HL-60/S4 treated with retinoic acid at 250 ng/mL for 4 days and 3 days (cell line): ENCODE data around the gene SPTBN5.

Experiments
- in situ Hi-C: fragments of 300-500 bp; cut with MboI; formaldehyde crosslinking; loops from 2 replicates; pipeline ENCODE4 v1.7.0; 2022; ENCODE audit warnings: low sequenced_read_pairs

Gene SPTBN5

DNA sequence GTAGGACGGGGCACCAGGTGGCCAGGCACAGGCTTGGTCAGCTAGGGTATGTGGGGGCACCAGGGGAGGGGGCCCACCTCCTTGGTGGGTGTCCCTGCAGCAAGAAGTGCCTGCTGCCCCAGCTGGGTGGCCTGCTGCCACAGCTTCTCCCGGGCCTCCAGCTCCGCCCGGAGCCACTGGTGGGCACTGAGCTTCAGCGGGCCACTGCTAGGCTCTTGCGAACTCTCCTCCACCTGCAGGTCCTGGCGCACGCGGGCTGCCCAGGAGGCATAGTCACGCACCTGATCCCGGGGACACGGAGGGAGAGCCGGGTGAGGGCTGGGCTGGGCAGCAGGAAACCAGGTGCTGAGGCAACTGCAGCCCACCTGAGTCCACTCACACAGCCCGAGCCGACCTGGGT lies 25.5 kb downstream of the SPTBN5 start:
- in situ Hi-C loops: no loop called here

DNA sequence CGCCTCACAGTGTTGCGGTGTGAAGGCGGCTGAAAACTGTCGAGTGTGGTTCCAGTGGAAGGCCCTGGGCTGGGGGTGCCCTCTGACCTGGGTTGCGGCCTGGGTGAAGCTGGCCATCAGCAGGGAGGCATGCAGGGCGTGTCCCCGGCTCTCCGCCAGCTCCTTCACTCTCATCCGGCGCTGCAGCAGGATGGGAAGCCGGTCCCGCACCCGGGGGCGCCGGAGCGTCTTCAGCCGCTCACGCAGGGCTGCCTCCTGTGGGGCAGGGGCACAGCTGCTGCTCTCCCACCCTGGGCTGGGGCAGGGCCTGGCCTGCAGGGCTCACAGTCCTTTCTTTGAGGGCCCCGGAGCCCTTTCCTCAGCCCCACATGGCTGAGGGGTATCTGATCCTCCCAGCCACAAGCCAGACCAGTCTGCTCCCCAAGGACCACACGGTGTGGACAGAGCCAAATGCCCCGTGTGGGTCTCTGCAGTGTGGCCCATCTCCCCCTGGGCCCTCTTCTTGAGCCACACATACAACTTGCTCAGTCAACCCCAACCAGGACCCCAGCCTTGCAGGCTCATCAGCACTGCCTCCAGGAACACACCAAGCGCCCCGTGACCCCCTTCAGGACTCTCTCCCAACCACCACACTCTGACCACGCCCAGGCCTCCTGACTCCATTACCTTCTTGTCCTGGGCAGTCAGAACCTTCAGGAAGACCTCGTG lies 26.8 kb downstream of the SPTBN5 start:
- in situ Hi-C loops: no loop called here

DNA sequence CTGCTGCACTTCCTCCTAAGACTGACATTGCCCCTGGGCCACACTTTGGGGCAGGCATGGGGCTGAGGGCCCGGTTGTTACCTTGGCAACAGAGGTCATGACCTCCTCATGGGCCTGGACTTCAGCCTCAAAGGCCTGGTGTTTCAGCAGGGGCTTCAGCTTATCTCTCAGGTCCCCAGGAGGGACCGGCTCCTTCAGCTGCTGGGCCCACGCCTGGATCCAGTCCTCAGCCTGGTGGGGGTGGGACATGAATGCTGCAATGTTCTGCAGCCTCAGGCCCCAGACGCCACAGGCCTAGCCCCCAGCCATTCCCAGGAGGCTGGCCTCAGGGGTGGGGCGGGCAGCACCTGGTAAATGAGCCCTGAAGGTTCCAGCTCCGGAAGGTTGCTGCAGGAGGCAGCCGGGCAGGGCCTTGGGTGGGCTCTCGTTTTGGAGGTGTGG lies 27.6 kb downstream of the SPTBN5 start:
- in situ Hi-C loops: no loop called here

DNA sequence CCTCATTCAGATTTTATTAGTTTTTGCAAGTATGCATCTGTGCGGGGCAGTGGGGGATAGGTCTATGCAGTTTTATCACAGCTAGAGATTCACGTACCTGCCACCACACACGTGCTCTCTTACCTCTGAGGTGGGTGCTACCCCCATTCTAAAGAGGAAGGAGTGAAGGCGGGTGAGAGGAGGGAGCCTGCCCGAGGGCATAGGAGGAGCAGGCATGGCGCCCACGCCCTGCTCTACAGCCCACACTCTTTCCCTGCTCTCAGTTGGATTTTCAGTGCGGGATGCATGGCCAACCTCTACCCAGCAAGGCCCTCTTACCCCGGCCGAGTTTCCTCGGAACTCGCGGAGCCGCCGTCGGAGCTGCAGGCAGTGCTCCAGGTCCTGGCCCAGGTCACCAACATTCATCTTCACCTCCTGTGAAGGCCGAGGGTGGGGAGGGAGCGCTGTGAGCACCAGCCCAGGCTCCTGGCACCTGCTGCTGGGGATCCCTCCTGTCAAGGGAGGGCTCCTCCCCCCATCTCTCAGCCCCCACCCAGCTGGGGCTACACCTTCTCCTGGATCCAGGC lies 28.3 kb downstream of the SPTBN5 start:
- in situ Hi-C loops: no loop called here

DNA sequence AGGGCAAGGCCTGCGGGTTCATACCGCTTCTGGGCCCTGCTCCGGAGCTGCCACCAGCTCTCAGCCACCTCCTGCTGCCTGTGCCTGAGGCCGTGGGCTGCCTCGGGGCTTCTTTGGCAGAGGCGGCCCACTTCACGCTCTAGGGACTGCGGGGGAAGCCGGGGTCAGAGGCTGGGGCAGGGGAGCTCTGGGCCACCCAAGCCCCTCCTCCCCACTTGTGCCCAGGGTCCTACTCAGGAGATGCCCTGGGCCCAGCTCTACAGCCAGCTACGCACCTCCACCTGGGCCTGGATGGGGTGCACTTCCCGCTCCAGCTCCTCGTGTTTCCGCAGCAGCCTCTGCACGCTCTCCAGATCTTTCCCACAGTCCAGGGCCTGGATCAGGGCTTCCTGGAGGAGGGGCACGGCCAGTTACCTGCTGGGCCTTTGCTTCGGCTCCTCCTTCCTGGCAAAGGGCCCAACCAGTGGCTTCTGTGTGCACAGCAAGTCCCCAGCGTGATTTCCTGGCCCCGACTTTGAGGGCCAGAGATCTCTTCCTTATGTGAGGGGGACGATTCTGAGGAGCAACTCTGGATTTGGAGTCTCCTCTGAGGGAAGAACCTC lies 31.2 kb downstream of the SPTBN5 start:
- in situ Hi-C loops: no loop called here

DNA sequence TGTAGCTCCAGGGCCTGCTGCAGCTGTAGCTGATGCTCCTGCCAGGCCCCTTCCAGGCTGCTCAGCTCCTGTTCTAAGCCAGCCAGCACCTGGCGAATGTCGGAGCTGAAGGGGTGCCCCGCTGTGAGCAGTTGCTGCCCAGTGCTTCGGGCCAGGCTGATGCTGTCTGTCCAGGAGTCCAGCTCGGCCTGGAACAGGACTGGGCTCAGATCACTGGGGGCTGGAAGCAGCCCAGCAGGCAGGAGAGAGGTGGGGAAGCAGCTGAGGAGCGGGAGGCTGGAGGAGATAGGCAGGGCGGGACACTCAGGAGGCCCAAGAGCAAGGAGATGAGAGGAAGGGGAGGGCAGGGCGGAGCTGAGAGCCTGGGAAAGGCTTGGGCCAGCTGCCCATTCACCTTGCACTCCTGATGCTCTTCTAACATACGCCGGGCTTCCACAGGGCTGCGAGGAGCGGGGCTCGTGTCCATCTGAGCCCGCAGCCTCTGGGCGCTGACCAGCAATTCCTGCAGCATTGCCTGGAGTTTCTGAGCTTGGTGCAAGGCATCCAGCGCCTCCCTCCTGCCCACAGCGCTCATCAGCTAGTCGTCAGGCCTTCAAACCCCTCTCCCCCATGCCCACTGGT lies 32.0 kb downstream of the SPTBN5 start:
- in situ Hi-C loops: no loop called here

DNA sequence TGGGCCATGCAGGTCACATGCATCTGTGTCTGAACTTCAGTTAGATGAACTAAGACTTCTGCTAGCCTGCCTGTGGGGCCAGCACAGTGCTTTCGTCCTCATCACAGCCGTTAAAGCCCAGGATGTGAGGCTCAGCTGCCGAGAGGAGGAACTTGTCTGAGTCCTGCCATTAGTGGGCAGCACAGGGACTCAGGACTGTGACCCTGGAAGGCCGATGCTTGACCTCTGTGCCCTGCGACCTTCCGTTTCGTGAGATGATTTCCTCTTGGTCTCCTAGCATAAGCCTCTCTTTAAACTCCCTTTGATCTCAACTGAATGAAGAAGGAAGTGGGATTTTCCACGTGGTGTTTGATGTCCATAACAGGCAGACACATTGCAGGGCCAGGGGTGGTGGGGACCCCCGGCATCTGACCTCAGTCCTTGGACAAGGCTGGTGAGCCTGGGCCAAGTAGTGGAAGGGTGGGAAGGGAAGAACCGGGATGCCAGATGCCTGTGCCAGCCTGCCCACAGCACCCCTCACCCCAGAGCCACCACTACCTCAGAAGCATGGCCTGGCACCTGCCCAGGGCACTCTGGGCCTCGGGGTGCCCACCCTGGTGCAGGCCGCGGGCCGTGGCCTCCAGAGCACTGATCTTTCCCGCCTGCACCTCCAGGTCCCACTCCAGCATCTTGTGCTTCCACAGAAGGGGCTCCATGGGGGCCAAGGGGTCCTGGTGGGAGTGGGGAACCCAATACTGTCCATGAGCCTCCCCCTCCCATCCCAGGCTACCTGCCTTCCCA lies 33.6 kb downstream of the SPTBN5 start:
- in situ Hi-C loops: no loop called here

DNA sequence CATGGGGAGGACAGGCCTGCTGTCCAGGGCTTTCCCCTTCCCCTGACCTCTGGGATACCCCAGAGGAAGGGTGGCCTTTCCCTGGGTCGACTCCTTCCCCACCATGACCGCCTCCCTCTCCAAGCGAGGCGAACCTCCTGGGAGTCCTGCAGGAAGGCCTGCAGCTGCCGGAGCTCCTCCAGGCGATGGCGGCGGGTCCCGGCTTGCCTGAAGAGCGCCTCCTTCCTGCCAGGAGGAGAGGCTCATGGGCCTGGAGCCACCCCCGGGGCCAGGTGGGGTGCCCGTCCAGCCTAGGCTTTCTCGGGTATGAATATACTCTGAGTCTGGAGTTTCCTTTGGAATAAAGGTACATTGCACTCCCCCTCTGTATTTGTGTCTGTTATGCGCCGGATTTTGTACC lies 35.1 kb downstream of the SPTBN5 start:
- in situ Hi-C loops: no loop called here

DNA sequence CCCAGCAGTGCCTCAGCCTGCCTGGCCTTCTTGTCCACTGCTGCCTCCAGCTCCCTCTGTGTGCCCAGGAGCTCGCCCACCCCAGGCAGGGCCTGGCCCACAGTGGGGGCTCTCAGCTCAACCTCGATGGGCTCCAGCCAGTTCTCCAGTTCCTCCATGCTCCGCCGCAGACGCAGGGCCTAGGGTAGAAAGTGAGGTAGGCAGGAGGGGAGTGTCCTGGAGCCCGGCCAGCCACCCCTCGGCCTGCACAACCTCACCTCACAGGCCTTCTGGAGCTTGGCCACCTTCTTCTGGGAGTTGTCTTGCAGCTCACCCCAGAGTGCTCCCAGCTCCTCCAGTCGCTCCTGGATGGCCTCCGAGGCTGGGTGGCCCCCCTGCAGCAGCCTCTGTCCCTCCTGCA lies 36.5 kb downstream of the SPTBN5 start:
- in situ Hi-C loops: no loop called here

DNA sequence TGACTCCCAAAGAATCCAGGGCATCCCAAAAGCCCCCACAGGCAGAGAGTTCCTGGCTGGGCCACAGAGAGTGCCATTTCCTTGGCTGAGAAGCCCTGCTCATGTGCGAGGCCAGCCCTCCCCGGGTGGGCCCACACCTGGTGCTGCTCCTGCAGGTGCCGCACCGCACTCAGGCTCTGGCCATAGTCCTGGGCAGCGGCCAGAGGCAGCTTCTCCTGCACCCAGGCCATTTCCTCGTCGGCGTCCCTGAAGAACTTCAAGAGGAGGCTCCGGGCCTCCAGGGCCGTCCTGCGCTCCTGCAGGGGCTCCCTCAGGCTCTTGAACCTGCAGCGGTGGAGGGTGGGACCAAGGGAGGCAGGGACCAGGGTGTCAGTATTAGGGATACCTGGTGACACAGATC lies 37.1 kb downstream of the SPTBN5 start:
- in situ Hi-C loops: no loop called here

DNA sequence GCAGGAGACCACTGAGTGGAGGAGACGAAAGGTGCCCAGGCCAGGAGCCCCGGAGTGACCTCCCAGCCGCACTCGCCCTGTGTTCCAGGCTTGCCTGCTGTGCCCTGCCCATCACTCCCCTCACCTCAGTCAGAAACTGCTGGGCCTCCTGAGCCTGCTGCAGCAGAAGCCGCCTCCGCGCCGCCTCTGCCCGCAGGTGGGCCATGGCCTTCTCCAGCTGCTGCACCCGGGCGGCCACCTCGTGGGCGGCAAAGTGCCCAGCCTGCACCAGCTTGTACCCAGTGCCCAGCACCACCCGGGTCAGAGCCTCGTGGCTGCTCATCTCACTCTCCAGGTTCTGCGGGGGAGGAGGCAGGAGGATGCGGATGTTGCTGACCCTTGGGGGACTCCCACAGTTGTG lies 37.6 kb downstream of the SPTBN5 start:
- in situ Hi-C loops: no loop called here

DNA sequence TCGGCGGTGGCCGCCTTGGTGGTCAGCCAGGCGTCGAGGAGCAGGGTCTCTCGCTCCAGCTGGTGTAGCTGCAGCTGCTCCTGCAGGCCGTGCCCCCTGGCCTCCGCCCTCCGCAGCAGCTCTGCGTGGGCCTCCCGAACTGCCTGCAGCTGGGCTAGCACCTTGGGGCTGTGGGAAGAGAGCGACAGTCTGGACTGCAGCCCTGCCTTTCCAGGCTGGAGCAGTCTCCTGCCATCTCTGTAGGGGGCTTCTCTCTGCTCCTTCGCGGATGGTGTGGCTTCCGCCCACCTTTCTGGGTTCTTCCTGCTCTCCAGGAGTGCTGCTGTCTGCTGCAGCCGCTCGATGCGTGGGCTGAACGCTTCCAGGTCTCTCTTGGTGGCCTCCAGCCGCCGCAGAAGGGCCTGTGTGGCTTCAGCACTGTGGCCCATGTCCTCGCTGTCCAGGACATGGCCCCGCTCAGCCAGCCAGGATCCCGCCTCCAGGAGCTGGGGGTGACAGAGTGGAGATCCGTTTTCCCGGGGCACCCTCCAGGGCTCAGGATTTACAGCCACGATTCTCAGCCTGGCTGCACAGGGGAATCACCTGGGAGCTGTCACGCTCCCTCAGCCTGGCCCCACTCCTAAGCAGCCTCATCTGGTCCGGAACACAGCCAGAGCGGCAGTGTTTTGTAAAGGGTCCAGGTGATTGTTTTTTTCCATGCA lies 38.4 kb downstream of the SPTBN5 start:
- in situ Hi-C loops: no loop called here

DNA sequence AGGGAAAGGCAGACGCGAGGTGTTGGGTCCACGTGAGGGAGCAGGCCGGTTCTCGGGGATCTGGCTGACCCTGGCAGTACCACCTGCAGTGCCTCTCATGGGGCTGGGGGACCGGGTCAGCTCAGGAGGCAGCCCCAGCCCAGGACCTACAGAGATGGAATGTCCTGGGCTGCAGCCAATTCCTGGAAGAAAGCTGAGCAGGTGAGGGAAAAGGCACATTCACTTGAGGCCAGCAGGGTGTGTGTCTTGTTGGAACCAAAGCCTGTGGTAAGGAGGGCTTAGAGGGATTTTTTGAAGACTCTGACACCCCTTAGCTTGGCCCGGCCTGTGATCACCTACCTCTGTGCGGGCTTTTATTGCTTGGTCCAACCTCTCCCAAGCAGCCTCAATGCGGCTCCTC lies 39.4 kb downstream of the SPTBN5 start:
- in situ Hi-C loops: no loop called here

DNA sequence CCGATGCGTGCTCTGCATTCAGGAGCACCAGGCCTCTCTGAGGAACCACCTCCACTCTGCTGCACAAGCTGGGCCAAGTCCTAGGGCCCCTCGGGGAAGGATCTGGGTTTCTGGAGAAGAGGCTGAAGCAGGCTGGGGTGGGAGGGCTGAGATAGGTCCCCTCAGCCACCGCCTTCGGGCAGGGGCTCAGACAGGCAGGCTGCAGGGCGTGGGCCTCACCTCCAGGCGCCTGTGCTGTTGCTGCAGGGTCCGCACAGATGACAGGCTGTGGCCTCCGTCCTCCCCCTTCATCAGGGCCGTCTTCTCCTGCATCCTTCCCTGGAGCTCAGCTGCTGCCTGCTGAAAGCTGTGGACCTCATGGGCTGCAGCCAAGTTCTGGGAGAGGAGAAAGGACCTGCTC lies 40.0 kb downstream of the SPTBN5 start:
- in situ Hi-C loops: no loop called here

DNA sequence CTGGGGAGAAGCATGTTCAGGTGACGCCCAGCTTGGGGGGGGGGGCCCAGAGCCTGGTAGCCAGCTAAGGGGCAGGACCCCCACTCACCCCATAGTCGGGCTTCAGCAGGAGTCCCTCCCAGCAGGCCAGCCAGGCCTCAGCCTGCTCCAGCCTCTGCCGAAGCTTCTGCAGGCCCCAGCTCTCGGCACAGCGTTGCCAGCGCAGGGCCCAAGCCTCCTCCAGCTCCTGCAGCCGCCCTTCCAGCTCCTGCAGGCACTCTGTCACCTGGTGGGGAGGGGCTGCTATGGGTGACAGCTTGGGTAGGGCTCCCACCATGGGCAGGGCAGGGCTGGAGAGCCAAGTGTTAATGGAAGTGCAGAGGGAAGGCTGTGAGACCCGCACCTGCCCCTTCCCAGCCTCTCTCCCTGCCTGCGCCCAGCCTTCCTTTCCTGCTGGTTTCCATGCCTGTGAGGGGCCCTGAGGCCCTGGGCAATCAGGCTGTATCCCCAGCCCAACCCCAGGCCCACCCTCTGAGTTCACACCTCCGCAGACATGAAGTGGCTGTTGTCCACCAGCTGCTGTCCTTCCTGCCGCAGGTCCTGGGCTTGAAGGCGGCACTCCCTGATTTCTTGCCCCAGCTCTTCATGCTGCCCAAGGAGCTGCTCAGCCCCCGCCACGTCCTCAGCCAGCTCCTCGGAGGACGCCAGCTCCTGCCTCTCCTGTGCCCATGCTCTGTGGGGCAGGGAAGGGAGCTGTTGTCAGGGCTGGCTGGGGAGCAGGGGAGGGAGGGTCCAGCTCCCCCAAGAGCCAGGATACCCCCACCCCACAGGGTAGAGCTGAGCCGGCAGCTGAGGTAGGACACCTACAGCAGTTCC lies 40.9 kb downstream of the SPTBN5 start:
- in situ Hi-C loops: no loop called here

DNA sequence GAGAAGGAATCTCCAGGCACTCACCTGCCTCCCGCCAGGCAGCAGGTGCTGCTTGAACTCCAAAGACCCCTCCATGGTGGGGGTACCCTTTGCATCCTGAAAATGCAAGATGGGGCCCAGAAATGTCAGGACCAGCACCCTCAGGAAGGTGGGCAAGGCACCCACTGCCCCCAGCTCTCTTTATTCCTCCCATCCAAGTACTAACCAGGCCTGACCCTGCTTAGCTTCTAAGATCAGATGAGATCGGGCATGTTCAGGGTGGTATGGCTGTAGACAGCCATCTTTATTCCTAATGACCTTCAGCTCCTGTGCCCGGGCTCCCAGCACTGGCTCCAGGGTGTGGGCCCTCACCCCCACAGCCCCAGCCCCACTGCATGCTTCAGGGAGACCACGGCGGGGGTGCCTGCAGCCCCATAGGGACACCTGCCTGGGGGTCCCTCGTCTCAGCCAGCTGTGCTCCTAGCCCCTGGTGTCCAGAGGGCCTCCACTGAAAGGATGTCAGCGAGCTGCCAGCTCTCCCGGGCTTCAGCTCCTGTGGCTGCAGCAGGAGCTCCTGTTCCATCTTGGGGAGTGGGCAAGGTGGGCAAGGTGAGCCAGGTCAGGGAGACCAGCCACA lies 42.0 kb downstream of the SPTBN5 start:
- in situ Hi-C loops: no loop called here

DNA sequence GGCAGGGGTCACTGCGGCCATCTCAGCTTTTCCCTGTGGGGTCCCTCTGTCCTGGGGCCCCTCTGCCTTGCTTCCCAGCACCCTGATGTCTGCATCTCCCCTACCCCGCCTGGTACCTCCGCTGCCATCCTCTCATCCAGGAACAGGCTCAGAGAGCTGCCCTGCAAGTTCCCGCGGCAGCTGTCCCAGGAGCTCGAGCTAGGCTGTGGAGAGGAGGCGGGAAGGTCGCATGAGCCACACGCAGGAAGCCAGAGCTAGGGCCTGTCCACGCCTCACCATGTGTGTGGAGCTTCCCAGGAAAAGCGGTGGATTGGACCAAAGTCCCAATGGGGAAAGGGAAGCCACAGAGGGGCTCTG lies 42.7 kb downstream of the SPTBN5 start:
- in situ Hi-C loops: no loop called here

DNA sequence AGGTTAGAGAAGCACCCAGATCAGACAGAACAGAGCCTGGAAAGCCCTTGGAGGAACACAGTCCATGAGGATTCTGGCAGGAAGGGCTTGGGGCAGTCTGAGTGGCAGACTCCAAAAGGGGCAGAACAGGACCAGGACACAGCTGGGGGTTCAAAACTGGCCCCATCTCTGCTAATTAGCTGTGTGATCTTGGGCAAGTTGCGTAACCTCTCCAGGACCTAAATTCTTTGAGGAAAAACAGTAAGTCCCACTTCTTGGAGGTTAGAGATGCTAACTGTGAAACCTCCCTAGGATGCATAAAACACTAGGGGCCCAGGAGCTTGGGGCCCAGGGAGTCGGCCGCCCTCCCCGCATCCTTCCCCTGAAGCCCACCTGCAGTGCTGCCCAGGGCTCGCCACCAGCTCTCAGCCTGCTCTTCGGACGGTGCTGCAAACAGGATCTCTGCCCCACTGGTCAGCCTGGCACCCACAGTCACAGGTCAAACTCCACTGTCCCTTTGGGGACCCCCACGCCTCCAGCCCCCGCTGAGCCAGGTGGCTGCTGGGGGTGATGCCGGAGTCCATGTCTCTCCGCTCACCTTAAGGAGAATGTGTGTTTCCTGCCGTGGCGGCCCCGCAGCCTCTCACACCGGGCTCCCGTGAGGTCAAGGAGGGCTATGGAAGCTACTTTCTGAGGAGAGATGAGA lies 43.2 kb downstream of the SPTBN5 start:
- in situ Hi-C loops: no loop called here

DNA sequence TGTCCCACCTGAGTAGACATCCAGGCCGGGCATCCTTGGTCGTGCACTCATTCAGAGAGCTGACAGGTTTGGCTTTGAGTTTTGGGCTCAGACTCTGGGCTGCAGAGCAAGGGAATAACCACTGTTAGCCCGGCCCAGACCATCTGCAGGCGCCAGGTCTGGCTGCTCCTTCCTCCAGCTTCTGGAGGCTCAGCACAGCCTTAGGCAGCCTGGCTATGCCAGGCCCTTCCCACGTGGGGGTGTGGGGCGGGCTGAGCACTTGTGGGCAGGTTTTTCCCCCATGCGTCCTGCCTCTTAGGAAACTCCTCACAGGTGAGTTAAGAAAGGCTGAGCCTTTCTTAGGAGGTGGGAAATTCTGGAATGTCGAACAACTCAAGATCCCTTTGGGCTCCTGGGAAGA lies 44.0 kb downstream of the SPTBN5 start:
- in situ Hi-C loops: no loop called here
